NCI-H2196 (cell line): Measurements from ENCODE around the gene DRC1.

Experiments used
- DNase-seq: peaks from one replicate; lab custom pipeline; 2025; ENCODE audit not compliant: unreplicated experiment; lab: John Stamatoyannopoulos, UW

Gene DRC1

GRCh38 chr2:26442301-26442700 is 40.6 kb downstream of the DRC1 start:
- no peak for DNase-seq

DNA sequence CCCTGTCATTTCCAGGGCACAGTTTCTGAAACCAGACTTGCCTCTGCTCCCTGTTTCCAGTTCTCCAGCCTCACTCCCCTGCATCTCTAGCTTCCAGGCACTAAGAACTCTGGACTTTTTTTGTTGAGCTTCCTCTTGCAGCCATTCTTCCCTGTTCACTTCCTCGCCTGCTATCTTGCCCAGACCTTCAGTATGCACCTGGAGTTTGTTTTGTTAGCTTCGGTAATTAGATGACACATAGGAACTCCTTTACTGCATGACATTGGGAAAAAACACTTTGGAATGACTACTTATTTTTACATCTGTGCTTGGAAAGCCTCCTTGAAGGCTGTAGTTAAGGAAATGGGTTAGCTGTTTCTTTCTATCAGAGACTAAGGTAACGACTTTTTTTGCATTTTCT is 41.0 kb downstream of the DRC1 start:
- DNase-seq = no peak

DNA sequence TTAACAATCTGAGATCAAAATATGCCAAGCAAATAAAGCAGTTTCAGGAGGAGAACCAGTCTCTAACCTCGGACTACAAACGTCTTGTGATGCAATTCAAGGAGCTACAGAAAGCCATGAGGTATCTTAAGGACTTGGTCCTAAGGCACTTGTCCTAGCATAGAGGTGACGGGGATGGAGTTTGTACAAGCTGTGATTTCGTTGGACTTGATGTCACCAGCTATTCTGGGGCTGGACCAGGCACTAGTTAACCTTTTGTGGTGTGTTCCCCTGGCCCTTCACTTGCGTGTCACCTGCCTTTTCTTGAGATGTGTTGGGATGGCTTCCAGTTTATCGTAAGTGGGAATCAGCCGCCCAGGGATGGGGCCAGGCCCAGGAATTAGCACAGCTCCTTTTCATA is 42.5 kb downstream of the DRC1 start:
- DNase-seq = no peak

- no peak for DNase-seq
Measured at GRCh38 chr2:26448651-26449050, 46.9 kb downstream of the DRC1 start.

- peak; percentile 42 for DNase-seq
Measured at GRCh38 chr2:26449278-26450030, 47.7 kb downstream of the DRC1 start.

GRCh38 chr2:26450031-26450635 is 48.4 kb downstream of the DRC1 start:
- DNase-seq = no peak

DNA sequence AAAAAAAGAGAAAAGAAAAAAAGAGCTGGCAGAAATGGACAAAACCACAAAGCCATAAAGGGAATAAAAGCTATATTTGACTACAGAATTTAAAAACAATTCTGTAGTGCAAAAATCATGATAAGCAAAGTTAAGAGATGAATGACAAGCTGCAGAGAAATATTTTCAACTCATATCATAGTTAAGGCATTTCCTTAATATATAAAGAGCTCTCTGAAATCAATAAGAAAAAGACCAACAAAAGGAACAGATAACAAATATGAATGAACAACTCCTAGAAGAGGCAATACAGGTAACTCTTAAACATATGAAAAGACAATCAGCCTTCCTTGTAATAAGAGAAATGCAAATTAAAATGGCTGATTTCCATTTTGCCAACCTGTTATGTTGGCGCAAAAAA is 50.0 kb downstream of the DRC1 start:
- no peak for DNase-seq

GRCh38 chr2:26453421-26454329 is 52.0 kb downstream of the DRC1 start:
- DNase-seq = no peak

DNA sequence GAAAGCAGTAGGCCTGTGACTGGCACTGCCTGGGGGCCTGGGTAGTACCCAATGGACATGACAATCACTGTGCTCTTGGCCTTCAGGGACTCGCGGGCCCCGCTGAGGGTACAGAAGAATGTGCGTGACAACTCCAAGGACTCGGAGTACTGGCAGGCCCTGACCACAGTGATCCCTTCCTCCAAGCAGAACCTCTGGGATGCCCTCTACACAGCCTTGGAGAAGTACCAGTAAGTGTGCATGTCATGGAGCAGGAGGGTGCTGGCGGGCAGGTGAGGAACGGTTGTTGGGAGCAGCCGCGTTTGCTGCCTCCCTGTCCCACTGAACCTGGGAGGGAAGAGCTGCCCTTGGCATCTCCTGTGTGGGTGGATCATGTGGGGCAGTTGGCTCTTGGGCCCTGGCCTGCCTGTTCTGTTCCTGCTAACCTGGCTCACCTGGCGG is 52.9 kb downstream of the DRC1 start:
- DNase-seq = no peak

- no peak for DNase-seq
Measured at GRCh38 chr2:26455037-26455669, 53.4 kb downstream of the DRC1 start.

DNA sequence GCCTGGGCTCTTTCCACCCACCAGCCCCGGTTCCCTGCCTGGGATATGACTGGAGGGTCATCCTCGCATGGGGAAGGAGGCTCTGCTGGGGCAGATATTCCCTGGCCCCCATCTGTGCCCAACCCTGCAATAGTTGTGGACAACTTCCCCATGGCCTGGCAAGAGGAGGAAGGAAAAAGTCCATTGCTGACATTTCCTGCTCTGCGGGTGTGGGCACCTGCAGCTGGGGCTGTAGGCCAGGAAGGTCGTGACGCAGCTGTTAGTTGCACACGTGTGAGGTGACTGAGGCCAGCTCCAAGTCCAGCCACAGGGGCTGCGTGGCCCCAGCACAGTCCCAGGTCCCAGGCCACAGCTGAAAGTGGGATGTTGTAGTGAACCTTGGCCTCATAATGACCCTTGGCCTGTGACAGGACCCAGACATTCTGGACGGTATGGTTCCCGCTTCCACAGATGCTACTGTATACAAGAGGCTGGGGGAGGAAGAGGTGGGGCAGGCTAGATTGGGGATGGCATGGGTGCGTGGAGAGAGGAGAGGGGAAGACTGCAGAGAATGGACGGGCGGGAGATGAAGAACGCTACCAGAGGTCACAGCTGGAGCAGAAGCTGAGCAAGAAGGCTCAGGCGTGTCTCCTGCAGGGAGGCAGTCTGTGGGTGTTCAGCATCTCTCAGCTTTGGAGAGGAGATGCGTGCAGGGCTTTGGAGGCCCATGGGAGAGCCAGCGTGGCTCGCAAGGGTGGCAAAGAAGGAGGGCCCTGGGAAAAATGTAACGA is 54.1 kb downstream of the DRC1 start:
- DNase-seq = no peak

DNA sequence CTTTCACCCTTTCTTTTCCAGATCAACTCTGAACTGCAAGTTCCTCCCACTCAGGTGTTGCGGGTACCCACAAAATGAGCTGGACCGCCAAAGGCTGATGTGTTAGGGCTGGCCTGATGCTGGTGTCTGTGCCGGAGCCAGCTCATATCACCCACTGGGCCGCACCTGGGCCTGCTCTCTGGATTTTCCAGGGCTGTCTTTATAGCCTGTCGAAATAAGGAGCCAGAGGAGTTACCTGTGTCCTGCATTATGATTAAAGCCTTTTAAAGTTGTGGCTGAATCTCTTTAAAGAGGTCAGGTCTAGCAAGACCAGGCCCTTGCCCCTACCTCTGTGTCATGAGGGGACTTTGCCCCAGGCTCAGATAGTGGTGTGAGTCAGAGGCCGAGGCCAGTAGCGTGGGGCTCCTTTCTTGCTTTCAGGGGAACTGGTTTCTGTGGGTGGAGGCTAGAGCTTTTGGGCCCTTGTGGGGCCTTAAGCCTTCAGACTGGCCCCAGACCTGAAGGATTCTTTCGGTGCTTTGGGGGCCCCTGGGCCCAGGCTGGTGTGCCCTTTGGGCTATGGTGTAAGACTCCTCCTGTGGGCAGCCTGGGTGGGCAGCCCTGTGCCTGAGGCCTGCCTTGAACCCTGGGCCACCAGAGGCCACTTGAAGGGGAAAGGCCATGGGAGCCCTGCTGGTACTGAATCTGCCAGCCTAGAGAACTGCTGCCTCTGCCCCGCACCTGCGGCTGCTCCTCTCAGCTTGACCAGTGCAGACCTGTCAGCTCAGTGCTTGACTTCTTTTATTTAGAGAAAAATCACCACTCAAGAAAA is 54.9 kb downstream of the DRC1 start:
- no peak for DNase-seq

DNA sequence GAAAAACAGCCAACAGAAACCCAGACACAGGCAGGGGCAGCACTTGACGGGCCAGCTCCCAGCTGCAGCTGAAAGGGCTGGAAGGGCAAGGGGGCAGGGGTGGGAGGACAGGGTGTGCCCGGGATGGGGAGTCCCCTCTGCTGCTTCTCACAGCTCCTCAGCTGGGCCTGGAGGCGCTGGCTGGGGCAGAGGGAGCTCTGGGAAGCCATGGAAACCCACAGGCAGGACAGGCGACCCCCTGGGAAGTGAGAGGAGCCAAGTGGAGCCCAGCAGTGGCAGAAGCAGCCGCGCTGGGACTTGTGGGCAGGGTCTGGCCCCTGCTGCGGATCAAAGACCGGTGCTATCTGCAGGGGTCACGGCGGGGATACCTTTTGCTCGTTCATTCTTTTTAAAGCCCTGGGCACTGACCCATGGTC is 55.5 kb downstream of the DRC1 start:
- no peak for DNase-seq

- DNase-seq = no peak
Measured at GRCh38 chr2:26457695-26458364, 56.1 kb downstream of the DRC1 start.

GRCh38 chr2:26458365-26459042 is 56.8 kb downstream of the DRC1 start:
- no peak for DNase-seq

- no peak for DNase-seq
Measured at GRCh38 chr2:26459991-26460612, 58.4 kb downstream of the DRC1 start.

GRCh38 chr2:26460613-26461031 is 58.9 kb downstream of the DRC1 start:
- DNase-seq = no peak

DNA sequence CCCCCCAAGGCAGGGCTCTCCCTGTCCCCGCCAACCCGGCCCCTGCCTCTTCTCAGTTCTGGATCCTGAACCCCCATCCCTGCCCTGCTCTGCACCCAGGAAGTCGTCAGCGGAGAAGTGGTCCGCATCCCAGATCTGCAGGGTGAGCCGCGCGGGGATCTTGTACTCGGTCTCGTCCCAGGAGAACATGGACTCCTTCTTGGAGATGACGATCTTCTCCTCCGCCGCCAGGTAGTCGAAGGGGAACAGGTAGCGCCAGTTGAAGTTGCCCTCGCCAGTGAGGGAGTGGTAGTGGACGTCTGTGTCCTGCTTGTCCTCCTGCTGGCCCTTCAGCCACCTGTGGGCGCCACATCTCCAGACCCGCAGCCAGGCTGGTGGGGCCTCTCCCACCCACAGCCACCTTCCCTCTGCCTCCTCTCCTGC is 59.9 kb downstream of the DRC1 start:
- DNase-seq = no peak
